IPS-18c (cell line): Measurements from ENCODE around the gene TRIP6.

Experiments
- H3K4me3 ChIP-seq: 2 replicates; pipeline ENCODE4 v1.7.0; 2013; ENCODE audit warnings: low read depth, mild to moderate bottlenecking, low read length, moderate library complexity; ENCODE audit not compliant: insufficient read depth
- H3K9me3 ChIP-seq: one replicate; pipeline ENCODE4 v1.6.1; 2013; ENCODE audit warnings: mild to moderate bottlenecking, low read length, moderate library complexity; ENCODE audit not compliant: control insufficient read depth, insufficient read depth

The TRIP6 gene

DNA sequence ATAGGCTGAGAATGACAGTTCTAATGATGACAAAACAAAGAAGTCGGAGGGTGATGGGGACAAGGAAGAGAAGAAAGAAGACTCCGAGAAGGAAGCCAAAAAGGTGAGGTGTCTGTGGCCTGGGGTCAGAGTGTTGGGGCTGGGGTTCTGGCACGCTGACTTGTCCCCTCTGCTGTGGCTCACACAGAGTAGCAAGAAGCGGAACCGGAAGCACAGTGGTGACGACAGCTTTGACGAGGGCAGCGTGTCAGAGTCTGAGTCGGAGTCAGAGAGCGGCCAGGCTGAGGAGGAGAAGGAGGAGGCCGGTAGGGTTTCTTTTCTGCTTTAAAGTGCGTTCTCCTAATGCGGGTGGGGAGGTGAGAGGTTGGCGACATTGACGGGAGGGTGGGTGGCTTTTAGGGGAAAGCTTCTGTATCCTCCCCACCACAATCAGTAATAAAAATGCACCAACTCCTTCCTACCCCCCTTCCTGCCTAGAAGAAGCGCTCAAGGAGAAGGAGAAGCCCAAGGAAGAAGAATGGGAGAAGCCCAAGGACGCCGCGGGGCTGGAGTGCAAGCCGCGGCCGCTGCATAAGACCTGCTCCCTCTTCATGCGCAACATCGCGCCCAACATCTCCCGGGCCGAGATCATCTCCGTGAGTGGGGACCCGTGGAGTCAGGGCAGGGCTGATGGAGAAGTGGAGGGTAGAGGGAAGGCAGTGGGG lies 17.7 kb downstream of the TRIP6 start:
- Histone ChIP-seq H3K9me3 (peaks cover 4% of the 10 kb centered on the region), H3K4me3 (no peak overlapping the region)

DNA sequence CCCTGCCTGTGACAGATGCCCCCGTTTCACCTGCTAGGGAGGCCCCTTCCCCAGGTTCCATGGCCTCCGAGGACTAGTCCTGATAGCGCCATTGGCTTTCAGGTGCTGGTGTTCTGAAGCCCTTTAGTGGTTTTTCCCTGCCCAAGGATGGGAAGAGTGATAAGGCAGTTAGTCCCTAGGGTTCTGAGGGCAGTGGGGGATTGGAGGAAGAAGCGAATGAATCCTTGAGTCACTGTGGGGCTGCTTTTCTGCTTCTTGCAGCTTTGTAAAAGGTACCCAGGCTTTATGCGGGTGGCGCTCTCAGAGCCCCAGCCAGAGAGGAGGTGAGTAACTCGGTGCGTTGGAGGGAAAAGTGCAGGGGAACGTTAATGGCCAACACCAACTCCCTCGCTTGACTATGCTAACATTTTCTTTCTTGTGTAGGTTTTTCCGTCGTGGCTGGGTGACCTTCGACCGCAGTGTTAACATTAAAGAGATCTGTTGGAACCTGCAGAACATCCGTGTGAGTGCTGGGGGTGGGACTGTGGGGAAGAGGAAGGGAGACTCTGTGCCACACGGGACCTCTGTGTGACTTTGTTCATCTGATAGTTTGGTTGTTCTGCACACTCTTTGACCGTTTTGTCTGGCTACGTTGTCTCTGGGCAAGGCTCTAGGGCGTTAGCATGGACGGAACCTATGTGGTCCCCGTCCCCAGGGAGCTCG lies 18.4 kb downstream of the TRIP6 start:
- H3K4me3 ChIP-seq, result peak overlapping the region; percentile 15; the same call in 1 of the 2 replicates
- peaks cover 4% of the 10 kb centered on the region for H3K9me3 ChIP-seq

DNA sequence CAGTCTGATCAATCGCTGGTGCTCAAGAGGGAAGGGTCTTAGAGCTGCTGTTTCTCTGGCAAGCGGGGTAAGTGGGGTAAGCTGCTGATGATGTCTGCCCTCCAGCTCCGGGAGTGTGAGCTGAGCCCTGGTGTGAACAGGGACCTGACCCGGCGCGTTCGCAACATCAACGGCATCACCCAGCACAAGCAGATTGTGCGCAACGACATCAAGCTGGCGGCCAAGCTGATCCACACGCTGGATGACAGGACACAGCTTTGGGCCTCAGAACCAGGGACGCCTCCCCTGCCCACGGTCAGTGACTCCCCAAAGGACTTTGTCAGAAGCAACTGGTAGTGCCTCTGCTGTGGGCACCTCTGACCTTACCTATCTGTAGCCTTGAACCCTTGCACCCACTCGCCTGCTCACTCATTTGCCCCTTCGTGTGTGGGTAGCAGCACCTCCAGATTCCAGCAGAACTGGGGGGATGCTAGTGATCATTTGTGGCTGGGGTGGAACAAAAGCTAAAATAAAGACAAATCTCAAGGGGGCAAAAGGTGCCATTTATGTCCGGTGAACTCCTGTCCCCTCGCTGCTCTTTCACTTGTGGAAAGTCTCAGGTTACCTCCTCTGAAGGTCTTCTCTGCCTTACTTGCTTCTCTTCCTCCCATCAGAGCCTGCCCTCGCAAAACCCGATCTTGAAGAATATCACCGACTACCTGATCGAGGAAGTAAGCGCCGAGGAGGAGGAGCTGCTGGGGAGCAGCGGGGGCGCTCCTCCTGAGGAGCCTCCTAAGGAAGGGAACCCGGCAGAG lies 19.2 kb downstream of the TRIP6 start:
- Histone ChIP-seq H3K4me3 (peak overlapping the region; percentile 15; the same call in 1 of the 2 replicates), H3K9me3 (peaks cover 4% of the 10 kb centered on the region)

DNA sequence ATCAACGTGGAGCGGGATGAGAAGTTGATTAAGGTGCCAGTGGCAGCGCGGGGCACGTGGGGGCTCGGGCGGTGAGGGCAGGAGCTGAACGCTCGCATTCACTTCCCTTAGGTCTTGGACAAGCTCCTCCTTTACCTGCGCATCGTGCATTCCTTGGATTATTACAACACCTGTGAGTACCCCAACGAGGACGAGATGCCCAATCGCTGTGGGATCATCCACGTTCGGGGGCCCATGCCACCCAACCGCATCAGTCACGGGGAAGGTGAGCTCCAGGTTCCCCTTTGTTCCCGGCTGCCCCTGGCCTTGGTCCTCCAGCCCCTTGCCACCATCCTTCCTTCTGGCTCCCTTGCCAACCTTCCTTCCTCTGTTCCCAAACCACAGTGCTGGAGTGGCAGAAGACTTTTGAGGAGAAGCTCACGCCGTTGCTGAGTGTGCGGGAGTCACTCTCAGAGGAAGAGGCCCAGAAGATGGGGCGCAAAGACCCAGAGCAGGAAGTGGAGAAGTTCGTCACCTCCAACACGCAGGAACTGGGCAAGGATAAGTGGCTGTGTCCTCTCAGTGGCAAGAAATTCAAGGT lies 19.8 kb downstream of the TRIP6 start:
- peaks cover 4% of the 10 kb centered on the region for H3K9me3 ChIP-seq
- H3K4me3 ChIP-seq, result no peak overlapping the region

DNA sequence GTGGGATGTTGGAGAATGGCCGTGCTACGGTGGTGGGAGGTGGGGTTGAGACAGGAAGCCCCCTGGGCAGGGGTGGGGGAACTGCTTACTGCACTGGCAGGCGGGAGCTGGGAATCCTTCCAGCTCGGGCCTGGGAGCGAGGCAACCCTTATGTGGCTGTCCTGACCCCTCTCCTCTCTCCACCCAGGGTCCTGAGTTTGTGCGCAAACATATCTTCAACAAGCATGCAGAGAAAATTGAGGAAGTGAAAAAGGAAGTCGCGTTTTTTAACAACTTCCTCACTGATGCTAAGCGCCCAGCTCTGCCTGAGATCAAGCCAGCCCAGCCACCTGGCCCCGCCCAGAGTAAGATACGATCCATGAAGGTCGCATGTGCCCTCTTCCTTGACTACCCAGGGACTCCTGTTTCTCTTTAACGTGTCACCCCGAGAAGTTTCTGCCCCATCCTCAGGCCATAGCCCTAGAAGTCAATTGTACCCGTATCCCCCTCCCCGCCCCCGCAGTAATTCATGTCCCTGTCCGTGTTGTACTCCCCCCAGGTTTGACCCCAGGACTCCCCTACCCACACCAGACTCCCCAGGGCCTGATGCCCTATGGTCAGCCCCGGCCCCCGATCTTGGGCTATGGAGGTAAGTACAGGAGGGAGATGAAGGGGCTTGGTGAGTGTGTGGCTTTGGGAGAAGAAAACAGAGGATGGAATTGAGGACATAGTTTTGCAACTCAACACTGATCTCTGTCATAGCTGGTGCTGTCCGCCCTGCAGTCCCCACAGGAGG lies 20.5 kb downstream of the TRIP6 start:
- peak overlapping the region; percentile 80 for H3K4me3 ChIP-seq
- peaks cover 4% of the 10 kb centered on the region for H3K9me3 ChIP-seq

DNA sequence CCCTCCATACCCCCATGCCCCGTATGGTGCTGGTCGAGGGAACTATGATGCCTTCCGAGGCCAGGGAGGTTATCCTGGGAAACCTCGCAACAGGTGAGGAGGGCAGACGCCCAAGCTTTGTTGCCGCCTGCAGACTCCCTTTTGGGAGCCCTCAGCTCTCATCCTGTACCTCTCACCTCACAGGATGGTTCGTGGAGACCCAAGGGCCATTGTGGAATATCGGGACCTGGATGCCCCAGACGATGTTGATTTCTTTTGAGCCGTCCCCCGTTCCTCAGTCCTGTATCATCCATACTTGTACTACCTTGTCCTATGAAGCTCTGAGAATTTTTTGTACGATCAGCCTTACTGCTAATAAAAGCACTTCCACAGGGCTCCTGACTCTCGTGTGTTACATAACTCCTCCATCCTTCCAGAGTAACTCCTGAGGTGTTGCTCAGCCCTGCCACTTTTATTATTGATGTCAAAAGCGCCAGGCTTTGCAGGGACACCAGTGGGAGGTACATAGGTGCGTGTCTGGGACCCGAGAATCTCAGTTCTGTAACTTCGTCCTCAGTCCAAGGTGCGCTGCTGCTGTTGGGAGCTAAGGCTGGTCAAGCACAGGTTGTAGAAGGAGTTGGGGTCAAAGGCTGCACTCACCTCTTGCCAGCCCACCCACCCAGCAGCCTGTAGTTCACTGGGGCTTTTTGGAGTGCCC lies 21.3 kb downstream of the TRIP6 start:
- peaks cover 4% of the 10 kb centered on the region for H3K9me3 ChIP-seq
- peak overlapping the region; percentile 80 for H3K4me3 ChIP-seq

DNA sequence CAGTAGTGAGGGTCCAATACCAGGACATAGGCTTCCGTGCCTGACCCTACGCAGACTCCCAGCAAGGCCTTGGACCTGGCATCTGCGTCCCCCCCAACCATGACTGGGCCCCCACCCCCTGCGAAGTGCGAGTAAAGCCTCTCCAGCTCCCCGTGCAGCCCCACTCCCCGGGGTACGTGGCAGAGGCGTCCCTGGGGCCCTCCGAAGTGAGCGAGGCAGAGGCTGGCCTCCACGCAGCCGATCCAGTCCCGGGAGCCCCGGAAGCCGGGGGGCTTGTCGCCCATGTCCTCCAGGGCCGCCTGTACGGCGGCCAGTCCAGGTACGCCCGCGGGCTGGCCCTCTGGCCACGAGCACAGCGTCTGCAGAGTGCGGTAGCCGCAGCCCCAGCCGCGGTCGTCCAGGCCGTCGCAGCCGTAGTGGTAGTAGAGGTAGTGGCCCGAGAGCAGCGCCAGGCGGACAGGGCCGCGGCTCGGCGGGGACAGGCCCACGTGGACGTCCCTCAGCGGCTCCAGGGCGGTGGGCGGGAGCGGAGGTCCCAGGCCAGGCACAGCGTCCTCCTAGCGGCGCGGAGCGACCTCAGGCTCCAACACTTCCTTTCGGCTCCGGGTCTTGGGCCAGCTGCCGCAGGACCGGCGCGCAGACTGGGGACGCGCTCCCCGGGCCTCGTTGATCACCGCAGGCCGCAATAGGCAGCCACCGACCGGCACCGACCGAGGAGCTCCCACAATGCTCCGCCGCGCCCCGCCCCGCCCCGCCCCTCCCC lies 22.0 kb downstream of the TRIP6 start, which contains the start of gene UFSP1:
Gene UFSP1, minus strand, starts transcription at position 728 of the 763 bp plus-strand sequence. Its CDS starts 444 bp downstream, at position 284.
- H3K4me3 ChIP-seq, result peak within 1 kb of the TSS; percentile 80
- peaks cover 4% of the 10 kb centered on the region for H3K9me3 ChIP-seq

DNA sequence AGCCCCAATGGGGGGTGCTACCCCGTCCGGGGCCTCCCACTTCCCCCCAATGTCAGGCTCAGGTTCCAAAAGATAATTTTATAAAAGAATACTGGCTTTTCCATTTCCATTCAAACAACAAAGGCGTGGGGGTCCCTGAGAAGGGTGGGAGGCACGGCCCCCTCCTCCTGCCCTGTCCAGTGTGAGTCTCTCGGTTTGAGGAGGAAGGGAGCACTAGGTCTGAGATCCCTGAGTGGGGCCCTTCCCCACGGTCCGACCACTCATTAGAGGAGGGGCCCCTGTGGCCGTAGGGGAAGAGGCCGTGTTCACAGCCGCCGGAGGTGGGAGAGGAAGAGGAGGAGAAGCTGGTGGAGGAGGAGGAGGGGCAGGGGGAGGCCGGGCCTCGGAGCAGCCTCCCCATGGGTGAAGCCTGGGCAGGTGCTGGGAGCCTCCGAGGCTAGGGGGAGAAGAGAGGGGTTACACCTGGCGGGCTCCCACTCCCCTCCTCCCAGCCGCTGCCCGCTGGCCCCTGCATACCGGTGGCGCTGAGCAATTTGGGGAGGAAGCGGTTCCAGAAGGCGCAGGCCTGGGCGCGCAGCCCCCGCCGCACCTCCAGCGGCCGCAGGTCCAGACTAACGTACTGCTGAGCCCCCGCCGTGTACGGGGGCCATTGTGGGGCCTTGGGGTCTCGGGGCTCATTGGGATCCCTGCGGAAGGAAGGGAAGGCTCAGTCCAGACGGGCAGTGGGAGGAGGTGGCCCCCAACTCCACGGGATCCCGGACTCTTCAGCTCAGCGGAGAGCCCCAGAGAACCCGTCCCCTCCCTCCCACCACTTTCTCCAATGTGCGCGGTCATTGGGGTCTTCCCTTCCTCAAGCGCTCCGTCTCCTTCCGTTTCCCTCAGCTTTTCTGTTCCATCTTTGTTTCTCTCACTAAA lies 23.7 kb downstream of the TRIP6 start:
- Histone ChIP-seq H3K4me3 (peak overlapping the region; percentile 77), H3K9me3 (peaks cover 4% of the 10 kb centered on the region)

DNA sequence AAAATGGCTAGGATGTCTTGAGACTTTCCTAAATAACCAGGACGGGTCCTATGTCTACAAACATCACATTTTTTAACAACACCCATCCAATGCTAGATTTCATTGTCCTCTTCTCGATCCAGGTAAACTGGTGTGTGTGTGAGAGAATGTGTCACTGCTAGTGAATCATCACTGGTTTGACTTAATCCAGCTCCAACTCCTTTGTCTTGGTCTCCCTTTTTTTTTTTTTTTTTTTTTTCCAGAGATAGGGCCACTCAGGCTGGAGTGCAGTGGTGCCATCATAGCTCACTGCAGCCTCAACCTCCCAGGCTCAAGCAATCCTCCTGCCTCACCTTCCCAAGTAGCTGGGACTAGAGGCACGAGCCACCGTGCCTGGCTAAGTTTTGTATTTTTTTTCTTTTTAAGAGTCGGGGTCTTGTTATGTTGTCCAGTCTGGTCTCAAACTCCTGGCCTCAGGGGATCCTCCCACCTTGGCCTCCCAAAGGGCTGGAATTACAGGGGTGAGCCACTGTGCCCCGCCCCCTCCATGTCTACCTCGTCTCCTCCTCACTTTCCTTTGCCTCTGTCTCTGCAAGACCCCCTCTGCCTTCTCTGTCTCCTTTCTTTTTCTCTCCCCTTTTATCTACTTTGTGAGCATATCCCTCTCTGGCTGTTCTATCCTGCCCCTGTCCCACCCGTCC lies 24.5 kb downstream of the TRIP6 start:
- Histone ChIP-seq H3K4me3 (no peak overlapping the region; the same call in 1 of the 2 replicates), H3K9me3 (peaks cover 4% of the 10 kb centered on the region)

DNA sequence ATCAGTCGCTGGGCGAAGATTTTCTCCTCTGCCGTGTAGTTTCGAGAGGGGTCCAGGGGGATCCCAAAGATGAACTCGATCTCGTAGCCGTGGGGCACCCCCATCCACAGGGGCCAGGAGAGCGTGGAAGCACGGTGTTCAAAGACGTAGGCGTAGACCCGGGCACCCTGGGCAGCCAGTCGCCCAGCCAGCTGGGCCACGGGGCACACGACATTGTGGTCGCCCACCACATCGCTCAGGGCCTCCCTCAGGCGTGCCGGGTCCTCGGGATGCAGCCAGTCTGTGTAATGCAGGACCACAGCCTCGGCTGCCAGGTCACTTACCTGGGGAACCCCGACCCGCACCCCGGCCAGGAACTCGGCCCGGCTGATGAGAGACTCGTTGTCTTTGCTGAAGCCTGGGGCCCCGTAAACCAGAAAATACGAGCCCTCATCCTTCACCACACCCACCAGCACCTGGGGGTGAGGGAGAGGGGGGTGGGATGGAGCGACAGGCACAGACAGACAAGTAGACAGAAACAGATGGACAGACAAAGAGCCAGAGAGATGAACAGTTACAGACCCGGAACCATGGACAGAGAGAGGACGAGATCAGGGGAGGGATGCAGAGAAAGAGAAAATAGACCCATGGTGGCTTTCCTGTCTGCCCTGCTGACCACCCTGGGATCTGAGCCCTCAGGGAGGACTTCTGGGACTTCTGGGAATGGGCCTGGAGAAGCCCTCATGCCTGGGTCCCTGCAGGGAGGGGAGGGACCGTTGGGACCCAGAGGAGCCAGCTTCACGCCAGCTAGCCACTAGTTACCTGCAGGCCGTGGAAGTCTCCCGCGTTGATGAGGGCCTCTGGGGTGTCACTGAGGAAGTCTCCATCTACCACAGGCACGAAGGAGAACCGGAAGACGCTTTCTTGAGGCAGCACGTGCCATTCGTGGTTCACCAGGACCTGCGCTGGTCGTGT lies 25.5 kb downstream of the TRIP6 start:
- Histone ChIP-seq H3K4me3 (no peak overlapping the region), H3K9me3 (peaks cover 4% of the 10 kb centered on the region)

DNA sequence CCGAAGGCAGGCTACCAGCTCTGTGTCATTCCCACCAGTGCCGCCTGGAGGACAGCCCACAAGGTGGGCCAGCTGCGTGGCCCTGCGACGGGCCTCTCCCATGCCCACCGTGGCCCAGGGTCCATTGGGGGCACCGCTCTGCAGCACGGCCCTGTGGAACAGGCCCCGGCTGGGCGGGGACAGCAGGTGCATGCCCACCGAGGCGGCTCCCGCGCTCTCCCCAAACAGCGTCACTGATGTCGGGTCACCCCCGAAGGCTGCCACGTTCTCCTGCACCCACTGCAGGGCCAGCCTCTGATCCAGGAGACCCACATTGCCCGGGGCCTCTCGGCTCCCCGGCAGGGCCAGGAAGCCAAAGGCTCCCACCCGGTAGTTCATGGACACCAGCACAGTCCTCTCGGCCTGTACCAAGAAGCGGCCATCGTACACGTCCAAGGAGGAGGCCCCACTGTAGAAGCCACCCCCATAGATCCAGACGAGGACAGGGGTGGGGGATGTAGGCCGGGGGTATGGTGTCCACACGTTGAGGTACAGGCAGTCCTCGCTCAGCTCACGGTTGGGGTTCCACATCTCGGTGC lies 26.2 kb downstream of the TRIP6 start:
- no peak overlapping the region for H3K4me3 ChIP-seq
- H3K9me3 ChIP-seq, result peaks cover 4% of the 10 kb centered on the region

DNA sequence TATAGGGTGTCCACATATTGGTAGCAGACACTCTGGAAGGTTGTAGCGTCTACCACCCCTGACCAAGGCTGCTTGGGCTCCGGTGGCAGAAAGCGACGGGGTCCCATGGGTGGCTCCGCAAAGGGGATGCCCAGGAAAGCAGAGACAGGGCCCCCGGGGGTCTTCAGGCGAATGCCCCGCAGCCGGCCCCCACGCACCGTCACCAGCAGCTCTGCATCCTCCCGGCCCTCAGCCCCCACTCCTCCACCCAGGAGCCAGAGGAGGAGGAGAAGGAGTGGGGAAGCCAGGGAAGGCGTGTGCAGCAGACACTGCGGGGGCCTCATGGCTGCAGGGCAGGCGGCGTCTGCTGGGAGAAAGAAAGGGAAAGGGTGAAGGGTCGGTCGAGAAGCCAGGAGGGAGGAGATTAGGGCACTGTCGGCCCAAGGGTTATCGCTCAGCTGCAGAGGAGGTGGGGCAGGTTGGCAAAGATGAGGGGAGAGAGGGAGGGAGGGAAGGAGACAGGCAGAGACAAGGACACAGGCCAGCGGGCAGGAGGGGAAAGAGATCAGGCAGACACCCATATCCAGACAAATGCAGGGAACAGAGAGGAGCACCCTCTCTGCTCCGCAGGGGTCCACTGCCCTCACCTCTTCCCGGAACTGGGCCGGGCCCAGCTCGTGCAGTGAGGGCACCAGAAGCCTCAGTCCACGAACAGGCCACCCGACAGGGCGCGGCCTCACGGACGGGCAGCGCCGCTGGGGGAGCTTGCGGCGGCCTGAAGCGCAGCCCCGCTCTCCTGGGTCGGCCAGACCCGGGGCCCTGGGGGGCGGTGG lies 26.9 kb downstream of the TRIP6 start:
- Histone ChIP-seq H3K4me3 (peak overlapping the region; percentile 61; the same call in 1 of the 2 replicates), H3K9me3 (peaks cover 3% of the 10 kb centered on the region)
